Hepatocyte (in vitro differentiated cells): ENCODE results near the gene SERTAD2.

Experiments used
- EZH2 ChIP-seq: fragments of 200-600 bp; sonication (generic); IDR thresholded peaks from 2 replicates; pipeline ENCODE4 v1.6.1; 2016; ENCODE audit warnings: antibody characterized with exemption, mild to moderate bottlenecking, borderline replicate concordance
- EZH2phosphoT487 ChIP-seq: fragments of 200-600 bp; sonication (generic); IDR thresholded peaks from one replicate; pipeline ENCODE4 v1.6.1; 2018; ENCODE audit warnings: antibody characterized with exemption, mild to moderate bottlenecking, low read depth, moderate library complexity; ENCODE audit not compliant: unreplicated experiment, severe bottlenecking
- TF ChIP-seq, protein P1 (sequence below): fragments of 200-600 bp; sonication (generic); IDR thresholded peaks from 2 replicates; pipeline ENCODE4 v1.5.1; 2016; ENCODE audit warnings: antibody characterized with exemption, mild to moderate bottlenecking; ENCODE audit not compliant: poor library complexity

DNA sequence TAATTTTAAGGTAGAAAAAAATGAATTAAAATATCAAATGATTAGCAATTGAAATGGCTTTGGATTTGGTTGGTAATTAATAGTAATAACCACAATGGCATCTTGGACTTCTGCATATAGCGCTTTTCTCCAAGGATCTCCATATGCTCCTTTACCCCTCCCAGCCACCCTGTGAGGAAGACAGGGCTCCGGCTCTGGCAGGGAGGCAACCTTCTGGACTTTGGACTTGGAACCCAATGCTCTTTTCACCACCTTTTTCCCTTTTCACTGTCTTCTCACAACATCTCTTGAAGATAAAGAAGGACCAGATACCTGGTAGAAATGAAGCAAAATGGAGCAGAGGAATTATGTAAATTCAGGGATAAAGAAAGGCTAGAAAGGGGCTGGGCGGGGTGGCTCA is 23.8 kb upstream of the SERTAD2 start:
- TF ChIP-seq EZH2phosphoT487 (no peak), EZH2 (no peak)
- TF ChIP-seq, protein P1, sequence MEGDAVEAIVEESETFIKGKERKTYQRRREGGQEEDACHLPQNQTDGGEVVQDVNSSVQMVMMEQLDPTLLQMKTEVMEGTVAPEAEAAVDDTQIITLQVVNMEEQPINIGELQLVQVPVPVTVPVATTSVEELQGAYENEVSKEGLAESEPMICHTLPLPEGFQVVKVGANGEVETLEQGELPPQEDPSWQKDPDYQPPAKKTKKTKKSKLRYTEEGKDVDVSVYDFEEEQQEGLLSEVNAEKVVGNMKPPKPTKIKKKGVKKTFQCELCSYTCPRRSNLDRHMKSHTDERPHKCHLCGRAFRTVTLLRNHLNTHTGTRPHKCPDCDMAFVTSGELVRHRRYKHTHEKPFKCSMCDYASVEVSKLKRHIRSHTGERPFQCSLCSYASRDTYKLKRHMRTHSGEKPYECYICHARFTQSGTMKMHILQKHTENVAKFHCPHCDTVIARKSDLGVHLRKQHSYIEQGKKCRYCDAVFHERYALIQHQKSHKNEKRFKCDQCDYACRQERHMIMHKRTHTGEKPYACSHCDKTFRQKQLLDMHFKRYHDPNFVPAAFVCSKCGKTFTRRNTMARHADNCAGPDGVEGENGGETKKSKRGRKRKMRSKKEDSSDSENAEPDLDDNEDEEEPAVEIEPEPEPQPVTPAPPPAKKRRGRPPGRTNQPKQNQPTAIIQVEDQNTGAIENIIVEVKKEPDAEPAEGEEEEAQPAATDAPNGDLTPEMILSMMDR: no peak
